H9 (cell line): ENCODE measurements around the gene TMEM63B. TPM values are rescaled to one million over a fixed set of nuclear protein-coding genes. Genes with fewer than 3 reads are reported as not detected.

Experiments
- DNase-seq: peaks from one replicate; pipeline ENCODE4 v3.0.0-alpha.2; 2017
- H2AFZ ChIP-seq: one replicate; pipeline ENCODE4 v1.6.1; 2013; ENCODE audit warnings: mild to moderate bottlenecking, low read length, control low read depth, moderate library complexity
- H2AK5ac ChIP-seq: 2 replicates; pipeline ENCODE4 v1.6.1; 2013; ENCODE audit warnings: low read length, control low read depth, mixed read lengths; ENCODE audit not compliant: insufficient read length
- H2BK120ac ChIP-seq: one replicate; pipeline ENCODE4 v1.6.1; 2013; ENCODE audit warnings: low read depth, mild to moderate bottlenecking, low read length, control low read depth, inconsistent platforms; ENCODE audit not compliant: poor library complexity, severe bottlenecking
- H2BK12ac ChIP-seq: 2 replicates; pipeline ENCODE4 v1.6.1; 2013; ENCODE audit warnings: low read length, control low read depth, mixed read lengths, low read depth; ENCODE audit not compliant: insufficient read length
- H2BK15ac ChIP-seq: 2 replicates; pipeline ENCODE4 v1.6.1; 2013; ENCODE audit warnings: low read depth, low read length, control low read depth
- H2BK20ac ChIP-seq: one replicate; pipeline ENCODE4 v1.6.1; 2013; ENCODE audit warnings: low read depth, mild to moderate bottlenecking, low read length, control low read depth, inconsistent platforms; ENCODE audit not compliant: poor library complexity, severe bottlenecking
- H2BK5ac ChIP-seq: 2 replicates; pipeline ENCODE4 v1.6.1; 2013; ENCODE audit warnings: low read length, control low read depth, mixed read lengths; ENCODE audit not compliant: insufficient read length
- H3K14ac ChIP-seq: 2 replicates; pipeline ENCODE4 v1.6.1; 2013; ENCODE audit warnings: low read length, control low read depth; ENCODE audit not compliant: insufficient read depth
- H3K18ac ChIP-seq: 2 replicates; pipeline ENCODE4 v1.6.1; 2013; ENCODE audit warnings: low read depth, mild to moderate bottlenecking, mixed read lengths, low read length, control low read depth; ENCODE audit not compliant: insufficient read length
- H3K23ac ChIP-seq: 2 replicates; pipeline ENCODE4 v1.6.1; 2013; ENCODE audit warnings: low read length, control low read depth, mixed read lengths, low read depth; ENCODE audit not compliant: insufficient read length
- H3K23me2 ChIP-seq: 2 replicates; pipeline ENCODE4 v1.6.1; 2013; ENCODE audit warnings: low read depth, mild to moderate bottlenecking, mixed read lengths, low read length, control low read depth; ENCODE audit not compliant: insufficient read length, poor library complexity, severe bottlenecking
- H3K27ac ChIP-seq: 2 replicates; pipeline ENCODE4 v1.5.1; 2013; ENCODE audit warnings: low read length, control low read depth, mixed read lengths, low read depth; ENCODE audit not compliant: insufficient read length
- H3K27me3 ChIP-seq: 2 replicates; pipeline ENCODE4 v1.6.1; 2013; ENCODE audit warnings: low read length, control low read depth, inconsistent platforms; ENCODE audit not compliant: insufficient read depth
- H3K4ac ChIP-seq: 2 replicates; pipeline ENCODE4 v1.6.1; 2013; ENCODE audit warnings: low read depth, mild to moderate bottlenecking, control low read depth, inconsistent platforms, low read length, moderate library complexity
- H3K4me1 ChIP-seq: 2 replicates; pipeline ENCODE4 v1.6.1; 2013; ENCODE audit warnings: low read length, control low read depth, inconsistent platforms; ENCODE audit not compliant: insufficient read depth
- H3K4me2 ChIP-seq: 2 replicates; pipeline ENCODE4 v1.6.1; 2013; ENCODE audit warnings: low read length, control low read depth, mixed read lengths; ENCODE audit not compliant: insufficient read length, insufficient read depth
- H3K56ac ChIP-seq: 2 replicates; pipeline ENCODE4 v1.6.1; 2013; ENCODE audit warnings: low read depth, mild to moderate bottlenecking, mixed read lengths, low read length, control low read depth; ENCODE audit not compliant: insufficient read length
- H3K79me1 ChIP-seq: 2 replicates; pipeline ENCODE4 v1.6.1; 2013; ENCODE audit warnings: low read depth, mild to moderate bottlenecking, moderate library complexity, low read length, control low read depth, inconsistent platforms; ENCODE audit not compliant: insufficient read depth, poor library complexity, severe bottlenecking
- H3K79me2 ChIP-seq: 2 replicates; pipeline ENCODE4 v1.6.1; 2013; ENCODE audit warnings: low read length, control low read depth, inconsistent platforms; ENCODE audit not compliant: insufficient read depth
- H3K9ac ChIP-seq: 2 replicates; pipeline ENCODE4 v1.6.1; 2013; ENCODE audit warnings: low read length, control low read depth, mixed read lengths; ENCODE audit not compliant: insufficient read length; ENCODE audit errors: extremely low read depth
- H3K9me3 ChIP-seq: one replicate; pipeline ENCODE4 v1.6.1; 2013; ENCODE audit warnings: low read depth, low read length, inconsistent platforms; ENCODE audit not compliant: control insufficient read depth
- H3T11ph ChIP-seq: one replicate; pipeline ENCODE4 v1.6.1; 2013; ENCODE audit warnings: mild to moderate bottlenecking, low read length, control low read depth, inconsistent platforms
- H4K20me1 ChIP-seq: one replicate; pipeline ENCODE4 v1.6.1; 2013; ENCODE audit not compliant: control insufficient read depth, insufficient read length, insufficient read depth
- H4K5ac ChIP-seq: 2 replicates; pipeline ENCODE4 v1.6.1; 2013; ENCODE audit warnings: low read depth, mild to moderate bottlenecking, mixed read lengths, low read length, control low read depth; ENCODE audit not compliant: insufficient read length
- H4K8ac ChIP-seq: replicated peaks from 2 replicates; pipeline ENCODE4 v1.6.1; 2013; ENCODE audit warnings: low read length, control low read depth, mixed read lengths, low read depth; ENCODE audit not compliant: insufficient read length
- H4K91ac ChIP-seq: 2 replicates; pipeline ENCODE4 v1.6.1; 2013; ENCODE audit warnings: low read depth, mild to moderate bottlenecking, moderate library complexity, mixed read lengths, low read length, control low read depth; ENCODE audit not compliant: insufficient read length
- H3K27ac Mint-ChIP-seq, 3 experiments: 2 replicates in 2 of 3; 3 replicates in 1 of 3; pipeline ENCODE4 v1.8.0; 2020 to 2021; ENCODE audit warnings: mixed read lengths in 3 of 3, mild to moderate bottlenecking in 1 of 3, moderate library complexity in 1 of 3
- H3K27me3 Mint-ChIP-seq: 2 replicates; pipeline ENCODE4 v1.8.0; 2021; ENCODE audit warnings: low read depth, mild to moderate bottlenecking, moderate library complexity, mixed read lengths
- H3K36me3 Mint-ChIP-seq, 3 experiments: 2 replicates in 2 of 3; 3 replicates in 1 of 3; pipeline ENCODE4 v1.8.0; 2020 to 2021; ENCODE audit warnings: low read depth in 3 of 3, mixed read lengths in 3 of 3; ENCODE audit not compliant: insufficient read depth in 1 of 3
- H3K4me1 Mint-ChIP-seq, 2 experiments: 2 replicates each; pipeline ENCODE4 v1.8.0; 2020; ENCODE audit warnings: mixed read lengths in 2 of 2
- H3K4me3 Mint-ChIP-seq, 2 experiments: 2 replicates in 1 of 2; 3 replicates in 1 of 2; pipeline ENCODE4 v1.8.0; 2020 to 2021; ENCODE audit warnings: mild to moderate bottlenecking in 2 of 2, mixed read lengths in 2 of 2, moderate library complexity in 1 of 2
- H3K9me3 Mint-ChIP-seq, 2 experiments: 2 replicates in 1 of 2; 3 replicates in 1 of 2; pipeline ENCODE4 v1.8.0; 2020; ENCODE audit warnings: mild to moderate bottlenecking in 2 of 2, mixed read lengths in 2 of 2, moderate library complexity in 1 of 2
- CTCF ChIP-seq: fragments of 200-600 bp; sonication (generic); conservative IDR thresholded peaks from 3 replicates; pipeline ENCODE4 v1.8.0; 2021; ENCODE audit warnings: antibody characterized with exemption, mild to moderate bottlenecking
- WGBS: extraction: QIAGEN DNeasy Blood & Tissue Kit; methylation state at CpG from one replicate; pipeline ENCODE4 v1.1.7; 2013; ENCODE audit warnings: missing lambda C conversion rate, low lambda C conversion rate, mixed read lengths; ENCODE audit not compliant: insufficient read length; ENCODE audit errors: extremely low coverage; 5-methylcytosine and 5-hydroxymethylcytosine counted together
- total RNA-seq: library from RNA; stranded (reverse); gene quantifications from 2 replicates; pipeline ENCODE4 v1.2.1, GENCODE V29; 2021

TMEM63B gene
- total RNA-seq, 1 experiment from 2014 or later, result 56.3 TPM

- TF ChIP-seq CTCF, result no peak
- Mint-ChIP-seq H3K4me1 (peaks cover 23 to 30% of the 10 kb centered on the region in 2 experiments), H3K9me3 (no peaks in the 10 kb centered on the region), H3K27me3 (peaks cover 8% of the 10 kb centered on the region), H3K36me3 (no peaks in the 10 kb centered on the region; a peak in 1 of 7 replicates), H3K4me3 (no peak overlapping the region), H3K27ac (no peak overlapping the region)
- no peak overlapping the region for H2AFZ ChIP-seq
- H4K91ac ChIP-seq, result no peak overlapping the region
- no peaks in the 10 kb centered on the region for H3K23me2 ChIP-seq
- no peaks in the 10 kb centered on the region for H3K9me3 ChIP-seq
- no peak overlapping the region for H2BK20ac ChIP-seq
- no peak overlapping the region for H2BK15ac ChIP-seq
- no peak overlapping the region for H3K23ac ChIP-seq
- no peak overlapping the region for H4K8ac ChIP-seq
- no peak overlapping the region for H3K18ac ChIP-seq
- no peak overlapping the region for H2BK5ac ChIP-seq
- no peak overlapping the region for H2BK120ac ChIP-seq
- no peak overlapping the region for H2AK5ac ChIP-seq
- no peak for DNase-seq
- no peak overlapping the region for H2BK12ac ChIP-seq
- H3K79me2 ChIP-seq, result no peaks in the 10 kb centered on the region
- no peak overlapping the region for H3K4me2 ChIP-seq
- no peak overlapping the region for H4K5ac ChIP-seq
- no peaks in the 10 kb centered on the region for H3K27me3 ChIP-seq
- no peak overlapping the region; the same call in 1 of the 2 replicates for H3K14ac ChIP-seq
- no CpG with 5 or more reads among the region's 10 CpGs for WGBS
- H3K27ac ChIP-seq, result no peak overlapping the region
- no peak overlapping the region for H3K56ac ChIP-seq
- no peak overlapping the region for H3T11ph ChIP-seq
- peaks cover 3% of the 10 kb centered on the region for H4K20me1 ChIP-seq
- H3K4me1 ChIP-seq, result peaks cover 10% of the 10 kb centered on the region; the same call in 1 of the 2 replicates
- no peaks in the 10 kb centered on the region for H3K79me1 ChIP-seq
- H3K9ac ChIP-seq, result no peak overlapping the region
- no peak overlapping the region for H3K4ac ChIP-seq
Measured at GRCh38 chr6:44169886-44170570, 42.7 kb downstream of the TMEM63B start.
